ENCODE results near the gene SAA4. TPM values are rescaled to one million over a fixed set of nuclear protein-coding genes. Genes with fewer than 3 reads are reported as not detected.

The SAA4 gene
- total and polyA plus RNA-seq, 2 of the 8 experiments (the other 6 are each of a cell fraction or from before 2014, with no cell fraction given), result not detected

- H3K9ac ChIP-seq (replicated peaks in 1 of 4; ENCODE audit: extremely low read depth in 1 of 4, low read depth in 3 of 4, low read length in 3 of 4), result no peak overlapping the region
- no peak overlapping the region for H3K23ac ChIP-seq (ENCODE audit: insufficient read length)
- H3K36me3 ChIP-seq (ENCODE audit: control insufficient read depth in 2 of 4, insufficient read depth in 4 of 4, low read length in 3 of 4), result no peaks in the 10 kb centered on the region
- no peak overlapping the region for H4K8ac ChIP-seq (ENCODE audit: extremely low read depth, insufficient read depth, low read length)
- no peak overlapping the region for H3K56ac ChIP-seq (replicated peaks; ENCODE audit: insufficient read length, low read depth, low read length)
- no peaks in the 10 kb centered on the region for H3K79me2 ChIP-seq (ENCODE audit: control insufficient read depth in 1 of 2, insufficient read depth in 2 of 2, low read length in 2 of 2)
- H2BK12ac ChIP-seq (ENCODE audit: low read depth, low read length), result no peak overlapping the region
- DNase-seq (ENCODE audit: low read depth in 1 of 2, low spot score in 2 of 2) (no peak), FAIRE-seq (no peak)
- no peak overlapping the region for H3K27ac ChIP-seq (ENCODE audit: low read depth, low read length)
- no peak overlapping the region for H3K4me3 ChIP-seq (ENCODE audit: extremely low read depth in 1 of 4, insufficient read depth in 2 of 4, low read depth in 3 of 4, low read length in 4 of 4)
- no peak overlapping the region for H3K18ac ChIP-seq (ENCODE audit: extremely low read depth, low read length)
- no peak overlapping the region for H3K14ac ChIP-seq (ENCODE audit: insufficient read length)
- H2AFZ ChIP-seq (ENCODE audit: low read length), result no peak overlapping the region
- no peaks in the 10 kb centered on the region for H3K9me3 ChIP-seq (ENCODE audit: insufficient read depth in 2 of 2, low read depth in 1 of 2, low read length in 1 of 2)
- no peak overlapping the region for H2BK5ac ChIP-seq (ENCODE audit: low read depth, low read length)
- ChIA-PET POLR2A (ENCODE audit: partially characterized antibody) (interaction anchor here (0.6 to 1.0 kb wide), 2 partner anchors 18 to 197 kb away, joined by 3 to 5 read pairs; no protein-coding TSS in a partner anchor), CTCF (ENCODE audit: partially characterized antibody) (interaction anchor here (3.2 to 4.8 kb wide), 3 partner anchors 18 to 110 kb away, joined by 10 to 18 read pairs (median 17); no protein-coding TSS in a partner anchor)
- H3K79me1 ChIP-seq (ENCODE audit: low read depth, low read length), result no peaks in the 10 kb centered on the region
- H3K27me3 ChIP-seq (replicated peaks in 1 of 4; ENCODE audit: control insufficient read depth in 3 of 4, extremely low read depth in 1 of 4, insufficient read depth in 3 of 4, low read length in 3 of 4), result no peaks in the 10 kb centered on the region
- no peak overlapping the region for H4K5ac ChIP-seq (ENCODE audit: insufficient read length, low read depth, low read length)
- no peak overlapping the region for H2BK15ac ChIP-seq (ENCODE audit: low read length)
- no peak overlapping the region for H3K4me2 ChIP-seq (ENCODE audit: insufficient read depth in 1 of 2, low read depth in 2 of 2, low read length in 2 of 2)
- H2BK20ac ChIP-seq (ENCODE audit: low read length), result no peak overlapping the region
- 88% methylated on average over 2 of the region's 2 CpGs; no CpG with 5 or more reads in 1 of the 2 experiments for WGBS, 2 experiments (ENCODE audit: extremely low coverage in 1 of 2, insufficient coverage in 1 of 2, insufficient read length in 1 of 2, insufficient replicate concordance in 2 of 2, low coverage in 1 of 2, low lambda C conversion rate in 2 of 2, missing lambda C conversion rate in 1 of 2)
- no peak overlapping the region for H4K91ac ChIP-seq (replicated peaks; ENCODE audit: insufficient read length, low read length)
- TF ChIP-seq CHD2 (IDR thresholded peaks at IDR 0.05; ENCODE audit: low read length) (no peak), SAP30 (IDR thresholded peaks at IDR 0.05; ENCODE audit: insufficient read depth, insufficient replicate concordance, low read length) (no peak), SIX5 (IDR thresholded peaks at IDR 0.05; ENCODE audit: low read depth, low read length) (no peak), MAFK (IDR thresholded peaks at IDR 0.05; ENCODE audit: low read depth, low read length) (no peak), JUN (IDR thresholded peaks at IDR 0.05; ENCODE audit: low read depth, low read length) (no peak), TEAD4 (IDR thresholded peaks at IDR 0.05; ENCODE audit: low read depth, low read length) (no peak), SIRT6 (IDR thresholded peaks at IDR 0.05; ENCODE audit: low read length) (no peak), BCL11A (IDR thresholded peaks at IDR 0.05; ENCODE audit: low read depth in 2 of 2, low read length in 2 of 2) (no peak), SP1 (IDR thresholded peaks at IDR 0.05; ENCODE audit: low read depth, low read length) (no peak)
- no peak overlapping the region for H2BK120ac ChIP-seq (replicated peaks; ENCODE audit: low read depth, low read length)
- no peaks in the 10 kb centered on the region for H3K4me1 ChIP-seq (replicated peaks in 1 of 4; ENCODE audit: control insufficient read depth in 3 of 4, insufficient read depth in 4 of 4, low read length in 3 of 4)
- no peak overlapping the region for H2AK5ac ChIP-seq (ENCODE audit: low read depth, low read length)
- peaks cover 4% of the 10 kb centered on the region; the same call in 1 of the 2 replicates for H3K23me2 ChIP-seq (ENCODE audit: low read depth, low read length)
- no peak overlapping the region for H3K4ac ChIP-seq (replicated peaks; ENCODE audit: insufficient read length, low read depth, low read length)
- peaks cover 0 to 4% of the 10 kb centered on the region in 2 experiments for H4K20me1 ChIP-seq (replicated peaks in 1 of 2; ENCODE audit: control insufficient read depth in 1 of 2, insufficient read depth in 2 of 2, low read length in 2 of 2)
Observed at GRCh38 chr11:18225913-18226312, 10.7 kb downstream of the SAA4 start.
